ENCODE data around the gene SPINT4.
A peak's percentile ranks its signal among the peaks of the same experiment; 100 is the strongest.

The SPINT4 gene

GRCh38 chr20:45765980-45766379, 43.8 kb downstream of the SPINT4 start:
- DNase-seq: no peak

- no peak for DNase-seq
Observed at GRCh38 chr20:45768479-45768878, 46.3 kb downstream of the SPINT4 start.

DNA sequence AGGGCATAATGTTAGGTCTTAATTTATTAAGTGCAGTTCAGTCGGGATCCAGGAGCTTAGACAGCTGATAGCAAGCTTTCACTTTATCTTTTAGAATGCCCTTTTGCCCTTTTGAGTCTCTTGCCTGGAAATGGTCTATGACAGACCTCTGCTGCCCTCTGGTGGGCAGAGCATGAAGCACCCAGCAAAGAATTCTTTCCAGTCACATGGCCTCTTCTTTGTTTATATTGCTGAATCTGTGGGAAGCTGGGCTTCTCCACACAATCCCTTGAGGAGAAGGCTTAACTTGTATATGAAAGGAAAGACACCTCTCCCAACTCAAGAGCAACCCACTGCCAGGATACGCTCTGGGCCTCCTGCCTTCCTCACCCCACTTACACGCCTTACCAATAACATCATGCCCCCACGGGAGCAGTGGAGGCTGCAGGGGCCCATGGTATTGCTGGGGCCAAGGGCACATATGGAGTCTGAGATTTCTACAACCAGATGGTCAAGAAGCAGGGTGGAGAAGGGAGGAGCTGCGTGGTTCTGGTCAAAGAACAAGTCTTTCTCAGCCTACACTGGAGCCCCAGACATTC, 49.1 kb downstream of the SPINT4 start:
- DNase-seq: peak; percentile 79 to 93

DNA sequence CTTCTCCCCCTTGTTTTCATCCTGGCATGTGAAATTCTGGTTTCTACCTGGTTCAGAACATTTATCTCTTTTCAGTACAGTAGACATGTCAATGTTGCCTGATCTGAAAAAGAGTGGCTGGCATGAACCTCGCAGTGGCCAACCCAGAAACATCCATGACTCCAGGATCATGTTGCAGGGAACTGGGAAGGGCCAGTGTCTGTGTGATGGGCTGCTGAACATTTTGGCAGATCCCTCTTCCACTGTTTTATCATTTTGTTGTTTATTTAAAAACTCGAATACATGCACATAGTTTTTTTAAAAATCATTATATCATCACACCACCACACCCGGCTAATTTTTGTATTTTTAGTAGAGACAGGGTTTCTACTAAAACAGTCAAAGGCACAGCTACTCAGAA, 50.5 kb downstream of the SPINT4 start:
- no peak for DNase-seq

DNA sequence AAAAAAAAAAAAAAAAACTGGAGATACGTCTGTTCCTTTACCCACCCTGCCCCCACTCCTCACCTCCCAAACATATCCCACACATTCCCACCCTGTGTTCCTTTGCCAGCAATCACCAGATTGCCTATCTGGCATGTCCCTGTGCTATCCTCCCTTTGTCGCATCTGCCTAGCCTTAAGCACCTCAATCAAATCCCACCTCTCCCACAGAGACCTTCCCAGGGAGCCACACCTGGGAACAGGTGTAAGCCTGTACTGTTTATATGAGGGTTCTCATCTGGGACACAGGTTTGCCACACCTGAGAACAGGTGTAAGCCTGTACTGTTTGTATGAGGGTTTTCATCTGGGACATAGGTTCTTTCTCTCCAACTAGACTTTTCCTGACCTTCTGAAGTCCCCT, 52.8 kb downstream of the SPINT4 start:
- no peak for DNase-seq

- DNase-seq: no peak
Observed at GRCh38 chr20:45775411-45775810, 53.3 kb downstream of the SPINT4 start.

Data from inflammatory macrophage treated with lipopolysaccharide for 1 hour (primary cell).